CD4-positive, alpha-beta T cell treated with Interleukin-17A for 1 hour (primary cell): ENCODE results near the gene CAMK2D.

Experiments
- DNase-seq: peaks from one replicate; pipeline ENCODE4 v3.0.0-alpha.2; 2020

CAMK2D gene

GRCh38 chr4:113677325-113677724 is 84.2 kb downstream of the CAMK2D start:
- DNase-seq = peak; percentile 53

DNA sequence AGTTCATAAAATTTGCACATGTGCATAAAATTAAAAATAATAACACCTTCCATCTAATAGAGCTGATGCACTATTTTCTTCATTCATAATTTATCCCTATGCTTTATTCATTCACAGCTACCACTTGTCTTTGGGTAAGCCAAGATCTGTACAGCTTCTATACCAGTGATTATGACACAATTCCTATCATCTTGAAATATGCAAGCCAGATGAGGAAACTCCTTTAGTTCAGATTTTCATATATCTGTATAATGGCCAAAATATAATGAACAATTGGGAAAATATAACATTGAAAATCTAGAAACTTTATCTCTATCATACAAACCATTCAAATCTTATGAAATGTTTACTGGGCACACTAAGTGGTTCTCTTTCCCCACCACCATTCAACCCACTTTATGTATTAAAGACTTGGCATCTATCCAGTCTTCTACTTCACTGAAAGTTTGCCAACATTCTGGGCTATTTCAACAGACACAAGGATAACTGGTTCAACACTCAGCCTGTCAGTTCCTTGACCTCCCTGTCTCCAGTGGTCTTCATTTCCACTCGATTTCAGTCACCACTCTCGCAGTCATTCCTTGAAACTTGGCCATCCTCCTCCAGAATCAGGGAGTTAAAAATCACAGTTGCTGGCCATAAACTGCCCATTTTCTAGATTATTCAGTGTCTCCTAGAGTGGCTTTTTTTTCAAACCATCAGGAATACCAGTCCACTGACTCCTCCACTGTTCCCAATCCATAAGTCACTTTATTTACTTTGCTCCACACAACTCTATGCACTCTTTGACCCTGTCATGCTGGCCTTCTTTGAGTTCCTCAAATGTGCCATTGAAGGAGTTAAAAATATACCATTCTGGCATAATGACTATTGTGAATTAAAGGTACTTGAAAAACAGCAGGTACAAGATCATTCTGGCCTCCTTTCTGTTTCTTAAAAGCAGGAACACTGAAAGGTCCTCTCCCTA is 85.5 kb downstream of the CAMK2D start:
- DNase-seq = no peak

- no peak for DNase-seq
Measured at GRCh38 chr4:113674733-113675132, 86.8 kb downstream of the CAMK2D start.

GRCh38 chr4:113674251-113674650 is 87.3 kb downstream of the CAMK2D start:
- DNase-seq = no peak

DNA sequence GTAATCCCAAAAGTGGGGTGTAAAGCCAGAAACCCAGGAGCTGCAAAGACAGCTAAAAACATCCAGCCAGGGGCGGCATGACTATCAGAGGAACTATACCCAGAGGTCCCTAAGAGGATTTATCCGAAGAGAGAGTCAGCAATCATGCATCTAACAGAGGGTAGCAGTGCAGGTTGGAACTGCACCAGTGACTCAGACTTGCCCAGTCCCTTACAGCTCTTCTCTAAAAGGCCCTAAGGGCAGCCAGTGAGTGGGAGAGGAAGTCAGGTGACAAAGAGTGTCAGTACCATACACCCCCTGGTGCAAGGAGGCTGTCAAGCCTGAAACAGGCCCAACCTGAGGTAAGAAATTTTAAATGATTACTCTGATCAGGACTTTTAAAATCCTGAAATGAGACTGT is 88.1 kb downstream of the CAMK2D start:
- DNase-seq = peak; percentile 20

- no peak for DNase-seq
Measured at GRCh38 chr4:113666386-113667114, 95.0 kb downstream of the CAMK2D start.

- no peak for DNase-seq
Measured at GRCh38 chr4:113665036-113665435, 96.5 kb downstream of the CAMK2D start.

GRCh38 chr4:113662581-113662980 is 99.0 kb downstream of the CAMK2D start:
- no peak for DNase-seq

DNA sequence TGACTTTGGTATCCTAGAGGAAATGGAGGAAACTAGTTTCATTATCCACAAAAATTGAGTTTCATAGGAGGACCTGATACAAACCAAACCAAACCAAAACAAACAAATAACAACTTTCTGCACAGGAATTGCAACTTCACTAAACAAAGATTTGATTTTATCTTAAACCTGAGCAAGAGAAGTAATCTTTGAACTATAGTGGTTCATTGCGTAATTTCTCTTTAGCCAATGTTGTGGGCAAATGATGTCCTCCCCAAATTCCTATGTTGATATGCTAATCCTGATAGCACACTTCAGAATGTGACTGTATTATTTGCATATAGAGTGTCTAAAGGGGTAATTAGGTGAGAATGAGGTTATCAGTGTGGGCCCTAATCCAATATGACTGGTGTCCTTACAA is 102.4 kb downstream of the CAMK2D start:
- no peak for DNase-seq

- DNase-seq = no peak
Measured at GRCh38 chr4:113657586-113658233, 103.8 kb downstream of the CAMK2D start.

GRCh38 chr4:113653871-113654270 is 107.7 kb downstream of the CAMK2D start:
- DNase-seq = no peak

- no peak for DNase-seq
Measured at GRCh38 chr4:113646442-113646822, 115.1 kb downstream of the CAMK2D start.

GRCh38 chr4:113645771-113646441 is 115.6 kb downstream of the CAMK2D start:
- no peak for DNase-seq

- DNase-seq = no peak
Measured at GRCh38 chr4:113645288-113645687, 116.2 kb downstream of the CAMK2D start.

DNA sequence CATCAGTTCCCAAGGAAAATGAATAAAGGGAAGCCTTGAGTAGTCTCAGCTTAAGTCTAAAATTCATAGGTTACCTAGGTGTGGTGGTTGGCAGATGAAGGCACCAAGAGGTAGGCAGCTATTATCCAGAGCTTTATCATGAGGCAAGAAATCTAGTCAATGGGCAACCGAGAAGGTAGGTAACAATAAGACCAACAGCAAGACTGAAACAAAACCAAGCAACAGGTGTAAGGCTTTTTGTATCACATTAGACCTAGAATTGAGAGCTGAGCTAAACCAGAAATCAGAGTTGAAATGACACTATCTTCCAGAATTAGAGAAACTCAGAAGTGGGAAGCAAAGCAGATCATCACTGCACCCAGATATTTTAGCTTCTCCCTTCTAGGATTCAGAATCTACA is 117.1 kb downstream of the CAMK2D start:
- DNase-seq = no peak

DNA sequence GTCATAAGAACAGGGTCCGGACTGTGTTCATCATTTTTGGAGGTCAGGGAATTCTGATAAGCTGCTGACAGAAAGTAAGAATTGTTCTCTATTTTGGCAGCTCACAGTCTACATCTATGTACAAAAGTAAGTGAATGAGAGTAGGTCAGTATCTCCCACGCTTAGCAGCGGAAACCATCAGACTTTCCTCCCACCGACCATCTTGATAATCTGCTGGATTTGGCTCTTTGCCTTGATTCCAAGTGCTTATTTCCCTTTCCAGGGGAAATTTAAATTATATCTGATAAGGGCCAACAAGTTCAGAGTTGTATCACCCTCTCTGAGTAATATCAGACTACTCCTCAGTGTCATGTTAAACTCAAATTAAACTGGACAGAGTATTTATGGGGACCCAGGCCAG is 118.0 kb downstream of the CAMK2D start:
- no peak for DNase-seq

DNA sequence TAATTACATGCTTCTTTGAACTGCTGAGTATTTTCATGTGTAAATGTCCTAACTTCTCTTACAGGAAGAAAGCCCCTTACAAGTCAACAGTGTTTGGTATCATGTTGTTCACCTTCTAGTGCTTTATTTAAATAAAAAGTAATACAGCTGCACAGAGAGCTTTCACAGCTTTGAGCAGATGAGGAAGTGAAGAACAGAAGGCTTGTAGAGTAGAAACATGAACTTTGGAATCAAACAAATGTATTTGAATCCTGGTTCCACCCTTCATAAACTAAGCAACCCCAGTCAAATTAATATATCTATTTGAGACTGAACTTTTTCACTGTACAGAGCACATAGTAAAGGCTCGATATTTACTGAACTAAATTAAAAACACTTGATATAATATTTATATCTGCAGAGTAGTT is 120.5 kb downstream of the CAMK2D start:
- no peak for DNase-seq

- DNase-seq = no peak
Measured at GRCh38 chr4:113639326-113639725, 122.2 kb downstream of the CAMK2D start.

DNA sequence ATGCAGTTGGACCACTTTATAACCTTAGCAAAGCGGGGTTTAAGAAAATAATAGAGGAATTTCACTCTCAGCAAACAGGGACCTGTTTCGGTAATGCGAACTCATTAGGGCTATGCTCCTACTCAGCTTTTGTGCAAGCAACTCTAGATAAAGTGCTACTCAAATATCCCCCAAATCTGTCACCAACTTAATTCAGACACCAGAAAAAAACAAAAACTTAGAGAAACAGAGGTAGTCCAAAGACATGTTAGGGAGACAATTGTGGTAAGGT is 123.0 kb downstream of the CAMK2D start:
- DNase-seq = no peak

- DNase-seq = no peak
Measured at GRCh38 chr4:113637823-113638561, 123.5 kb downstream of the CAMK2D start.

GRCh38 chr4:113637363-113637762 is 124.2 kb downstream of the CAMK2D start:
- DNase-seq = peak; percentile 15

DNA sequence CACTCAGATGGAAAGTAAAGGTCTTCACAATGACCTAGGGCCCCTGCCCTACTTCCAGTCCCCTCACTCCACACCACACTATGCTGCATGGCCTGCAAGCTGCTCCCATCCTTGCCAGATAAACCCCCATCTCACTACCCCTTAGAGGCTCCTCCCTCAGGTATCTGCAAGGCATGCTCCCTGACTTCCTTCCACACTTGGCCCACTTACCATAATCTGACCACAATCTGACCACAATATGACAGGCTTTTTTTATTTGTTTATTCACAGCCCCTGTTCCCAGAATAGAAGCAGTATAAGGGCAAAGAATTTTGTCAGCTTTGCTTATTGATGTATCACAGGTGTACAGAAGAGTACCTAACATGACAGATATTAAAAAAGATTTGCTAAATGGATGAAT is 124.7 kb downstream of the CAMK2D start:
- DNase-seq = peak; percentile 77

DNA sequence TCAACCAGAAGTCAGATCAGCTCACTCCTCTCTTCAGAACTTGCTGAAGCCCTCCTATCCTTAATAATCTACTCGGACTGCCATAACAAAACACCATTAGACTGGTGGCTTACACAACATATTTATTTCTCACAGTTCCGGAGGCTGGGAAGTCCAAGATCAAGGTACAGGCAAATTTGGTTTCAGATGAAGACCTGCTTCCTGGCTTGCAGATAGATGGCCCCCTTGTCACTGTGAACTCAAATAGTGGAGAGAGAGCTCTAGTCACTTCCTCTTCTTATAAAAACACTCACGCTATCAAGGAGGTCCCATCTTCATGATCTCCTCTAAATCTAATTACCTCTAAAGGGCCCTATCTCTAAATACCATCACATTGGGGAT is 125.1 kb downstream of the CAMK2D start:
- peak; percentile 59 for DNase-seq
